Neural progenitor cell (in vitro differentiated cells): Measurements from ENCODE around the gene MCM5. TPM values are rescaled to one million over a fixed set of nuclear protein-coding genes. Genes with fewer than 3 reads are reported as not detected.

Experiments
- DNase-seq: peaks from one replicate; pipeline ENCODE4 v3.0.0-alpha.2; 2016; ENCODE audit warnings: low spot score
- H2AFZ ChIP-seq: fragments of 200-600 bp; sonication (generic); replicated peaks from 2 replicates; pipeline ENCODE4 v1.6.1; 2016; ENCODE audit warnings: antibody characterized with exemption
- H3F3A ChIP-seq: fragments of 200-600 bp; sonication (generic); 2 replicates; pipeline ENCODE4 v1.6.1; 2016; ENCODE audit warnings: antibody characterized with exemption, low read depth
- H3K27ac ChIP-seq: fragments of 200-600 bp; sonication (generic); 2 replicates; pipeline ENCODE4 v1.5.1; 2016; ENCODE audit warnings: mild to moderate bottlenecking
- H3K27me3 ChIP-seq: fragments of 200-600 bp; sonication (generic); 2 replicates; pipeline ENCODE4 v1.6.1; 2016; ENCODE audit warnings: mild to moderate bottlenecking, moderate library complexity
- H3K36me3 ChIP-seq: fragments of 200-600 bp; sonication (generic); 2 replicates; pipeline ENCODE4 v1.5.1; 2016
- H3K4me1 ChIP-seq: fragments of 200-600 bp; sonication (generic); 2 replicates; pipeline ENCODE4 v1.6.1; 2016; ENCODE audit warnings: mixed run types
- H3K4me2 ChIP-seq: fragments of 200-600 bp; sonication (generic); 2 replicates; pipeline ENCODE4 v1.6.1; 2016
- H3K4me3 ChIP-seq: fragments of 200-600 bp; sonication (generic); 2 replicates; pipeline ENCODE4 v1.5.1; 2016
- H3K79me2 ChIP-seq: fragments of 200-600 bp; sonication (generic); 2 replicates; pipeline ENCODE4 v1.6.1; 2016; ENCODE audit warnings: low read depth
- H3K9ac ChIP-seq: fragments of 200-600 bp; sonication (generic); 2 replicates; pipeline ENCODE4 v1.6.1; 2016
- H3K9me3 ChIP-seq: fragments of 200-600 bp; sonication (generic); 2 replicates; pipeline ENCODE4 v1.5.1; 2016; ENCODE audit warnings: low read depth
- H4K20me1 ChIP-seq: fragments of 200-600 bp; sonication (generic); 2 replicates; pipeline ENCODE4 v1.6.1; 2016; ENCODE audit warnings: low read depth
- H3K27ac Mint-ChIP-seq: 3 replicates; pipeline ENCODE4 v1.8.0; 2021; ENCODE audit warnings: mixed read lengths
- H3K27me3 Mint-ChIP-seq: 2 replicates; pipeline ENCODE4 v1.8.0; 2022; ENCODE audit warnings: low read depth, mild to moderate bottlenecking, inconsistent platforms, moderate library complexity, mixed read lengths; ENCODE audit not compliant: insufficient read depth
- H3K36me3 Mint-ChIP-seq: 3 replicates; pipeline ENCODE4 v1.8.0; 2021; ENCODE audit warnings: mixed read lengths
- H3K4me1 Mint-ChIP-seq: 3 replicates; pipeline ENCODE4 v1.8.0; 2021; ENCODE audit warnings: mixed read lengths
- H3K4me3 Mint-ChIP-seq: 3 replicates; pipeline ENCODE4 v1.8.0; 2021; ENCODE audit warnings: mild to moderate bottlenecking, moderate library complexity, mixed read lengths
- H3K9me3 Mint-ChIP-seq: 3 replicates; pipeline ENCODE4 v1.8.0; 2020; ENCODE audit warnings: mixed read lengths
- EZH2 ChIP-seq: fragments of 200-600 bp; sonication (generic); IDR thresholded peaks from 2 replicates; pipeline ENCODE4 v1.6.1; 2017; ENCODE audit warnings: antibody characterized with exemption, mild to moderate bottlenecking, moderate library complexity
- EZH2phosphoT487 ChIP-seq: fragments of 200-600 bp; sonication (generic); IDR thresholded peaks from 2 replicates; pipeline ENCODE4 v1.6.1; 2017; ENCODE audit warnings: antibody characterized with exemption
- total RNA-seq: library from RNA; depleted of rRNA; stranded (reverse); fragments of >200 nt; gene quantifications from 2 replicates; pipeline ENCODE4 v1.2.3, GENCODE V29; 2015; ENCODE audit warnings: low replicate concordance
- TF ChIP-seq, protein P1 (sequence below): fragments of 200-600 bp; sonication (generic); IDR thresholded peaks from 2 replicates; pipeline ENCODE4 v1.5.1; 2017; ENCODE audit warnings: antibody characterized with exemption, mild to moderate bottlenecking

Gene MCM5
- 131 and 132 TPM in 2 replicates for total RNA-seq

DNA sequence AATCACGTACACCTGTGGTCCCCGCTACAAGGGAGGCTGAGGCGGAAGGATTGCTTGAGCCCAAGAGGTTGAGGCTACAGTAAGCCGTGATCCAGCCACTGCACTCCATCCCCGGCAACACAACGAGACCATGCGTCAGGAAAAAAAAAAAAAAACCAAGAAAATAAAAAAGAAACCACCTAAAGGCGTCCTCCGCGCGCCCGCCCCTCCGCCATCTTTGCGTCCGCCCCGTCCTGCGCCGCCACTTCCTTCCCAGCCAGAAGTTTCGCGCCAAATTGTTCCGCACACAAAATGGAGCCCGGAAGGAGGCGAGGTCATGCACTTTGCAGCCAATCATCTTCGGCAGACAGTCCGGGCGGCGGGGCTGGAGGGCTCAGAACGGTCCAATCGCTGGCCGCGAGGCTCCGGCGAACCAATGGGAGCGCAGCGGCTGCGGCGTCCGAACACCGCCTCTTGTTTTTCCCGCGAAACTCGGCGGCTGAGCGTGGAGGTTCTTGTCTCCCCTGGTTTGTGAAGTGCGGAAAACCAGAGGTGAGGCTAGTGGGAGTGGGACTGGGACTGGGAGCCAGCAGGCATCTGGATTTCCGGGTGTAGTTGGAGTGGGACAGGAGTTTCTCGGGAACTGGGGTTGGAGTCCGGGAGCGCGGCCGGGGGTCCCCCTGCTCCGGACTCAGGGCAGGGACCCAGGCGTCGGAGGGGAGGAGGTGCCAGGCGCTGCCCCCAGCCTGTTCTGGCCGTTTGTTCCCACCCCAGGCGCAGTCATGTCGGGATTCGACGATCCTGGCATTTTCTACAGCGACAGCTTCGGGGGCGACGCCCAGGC is at the start of gene MCM5:
MCM5 (plus strand) TSS at position 463 of the 823 bp plus-strand sequence; CDS start at position 762, 299 bp downstream.
- Histone ChIP-seq H3K27ac (peak within 1 kb of the TSS; percentile 51), H3K27me3 (no peaks in the 10 kb centered on the region), H4K20me1 (peaks cover 12% of the 10 kb centered on the region), H3K79me2 (peaks cover 48% of the 10 kb centered on the region), H3K4me2 (peak within 1 kb of the TSS; percentile 88), H3K9me3 (no peaks in the 10 kb centered on the region), H3K9ac (peak within 1 kb of the TSS; percentile 81), H2AFZ (peak within 1 kb of the TSS; percentile 65), H3K4me1 (peaks cover 24% of the 10 kb centered on the region), H3K36me3 (peaks cover 9% of the 10 kb centered on the region), H3F3A (peaks cover 9% of the 10 kb centered on the region), H3K4me3 (peak within 1 kb of the TSS; percentile 66)
- TF ChIP-seq, protein P1, sequence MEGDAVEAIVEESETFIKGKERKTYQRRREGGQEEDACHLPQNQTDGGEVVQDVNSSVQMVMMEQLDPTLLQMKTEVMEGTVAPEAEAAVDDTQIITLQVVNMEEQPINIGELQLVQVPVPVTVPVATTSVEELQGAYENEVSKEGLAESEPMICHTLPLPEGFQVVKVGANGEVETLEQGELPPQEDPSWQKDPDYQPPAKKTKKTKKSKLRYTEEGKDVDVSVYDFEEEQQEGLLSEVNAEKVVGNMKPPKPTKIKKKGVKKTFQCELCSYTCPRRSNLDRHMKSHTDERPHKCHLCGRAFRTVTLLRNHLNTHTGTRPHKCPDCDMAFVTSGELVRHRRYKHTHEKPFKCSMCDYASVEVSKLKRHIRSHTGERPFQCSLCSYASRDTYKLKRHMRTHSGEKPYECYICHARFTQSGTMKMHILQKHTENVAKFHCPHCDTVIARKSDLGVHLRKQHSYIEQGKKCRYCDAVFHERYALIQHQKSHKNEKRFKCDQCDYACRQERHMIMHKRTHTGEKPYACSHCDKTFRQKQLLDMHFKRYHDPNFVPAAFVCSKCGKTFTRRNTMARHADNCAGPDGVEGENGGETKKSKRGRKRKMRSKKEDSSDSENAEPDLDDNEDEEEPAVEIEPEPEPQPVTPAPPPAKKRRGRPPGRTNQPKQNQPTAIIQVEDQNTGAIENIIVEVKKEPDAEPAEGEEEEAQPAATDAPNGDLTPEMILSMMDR: no peak
- TF ChIP-seq EZH2 (no peak), EZH2phosphoT487 (no peak)
- peak within 1 kb of the TSS; percentile 97 for H3K27ac Mint-ChIP-seq
- peaks cover 1% of the 10 kb centered on the region for H3K27me3 Mint-ChIP-seq
- H3K4me1 Mint-ChIP-seq: peaks cover 43% of the 10 kb centered on the region
- no peaks in the 10 kb centered on the region for H3K9me3 Mint-ChIP-seq
- peak; percentile 98 for DNase-seq
- peak within 1 kb of the TSS; percentile 99 for H3K4me3 Mint-ChIP-seq
- H3K36me3 Mint-ChIP-seq: peaks cover 21% of the 10 kb centered on the region

- H3K9ac ChIP-seq: no peak overlapping the region
- H3K4me3 ChIP-seq: peak overlapping the region; percentile 58
- peaks cover 10% of the 10 kb centered on the region for H3K27me3 ChIP-seq
- no peak overlapping the region for H3K27ac ChIP-seq
- no peaks in the 10 kb centered on the region for H3K9me3 Mint-ChIP-seq
- peak overlapping the region; percentile 89 for H3K27ac Mint-ChIP-seq
- DNase-seq: peak; percentile 93
- peaks cover 26% of the 10 kb centered on the region for H3K4me1 Mint-ChIP-seq
- H3K36me3 Mint-ChIP-seq: no peaks in the 10 kb centered on the region
- no peaks in the 10 kb centered on the region for H4K20me1 ChIP-seq
- H3F3A ChIP-seq: peaks cover 28% of the 10 kb centered on the region
- peak overlapping the region; percentile 91 for H2AFZ ChIP-seq
- no peaks in the 10 kb centered on the region for H3K79me2 ChIP-seq
- peaks cover 15% of the 10 kb centered on the region for H3K4me1 ChIP-seq
- H3K9me3 ChIP-seq: no peaks in the 10 kb centered on the region
- H3K36me3 ChIP-seq: no peaks in the 10 kb centered on the region
- H3K4me2 ChIP-seq: peak overlapping the region; percentile 88
- no peak for TF ChIP-seq EZH2
- TF ChIP-seq, protein P1: peak; percentile 84
- peak overlapping the region; percentile 90 for H3K4me3 Mint-ChIP-seq
- peaks cover 4% of the 10 kb centered on the region for H3K27me3 Mint-ChIP-seq
Observed at GRCh38 chr22:35350539-35351503, 49.1 kb upstream of the MCM5 start.

DNA sequence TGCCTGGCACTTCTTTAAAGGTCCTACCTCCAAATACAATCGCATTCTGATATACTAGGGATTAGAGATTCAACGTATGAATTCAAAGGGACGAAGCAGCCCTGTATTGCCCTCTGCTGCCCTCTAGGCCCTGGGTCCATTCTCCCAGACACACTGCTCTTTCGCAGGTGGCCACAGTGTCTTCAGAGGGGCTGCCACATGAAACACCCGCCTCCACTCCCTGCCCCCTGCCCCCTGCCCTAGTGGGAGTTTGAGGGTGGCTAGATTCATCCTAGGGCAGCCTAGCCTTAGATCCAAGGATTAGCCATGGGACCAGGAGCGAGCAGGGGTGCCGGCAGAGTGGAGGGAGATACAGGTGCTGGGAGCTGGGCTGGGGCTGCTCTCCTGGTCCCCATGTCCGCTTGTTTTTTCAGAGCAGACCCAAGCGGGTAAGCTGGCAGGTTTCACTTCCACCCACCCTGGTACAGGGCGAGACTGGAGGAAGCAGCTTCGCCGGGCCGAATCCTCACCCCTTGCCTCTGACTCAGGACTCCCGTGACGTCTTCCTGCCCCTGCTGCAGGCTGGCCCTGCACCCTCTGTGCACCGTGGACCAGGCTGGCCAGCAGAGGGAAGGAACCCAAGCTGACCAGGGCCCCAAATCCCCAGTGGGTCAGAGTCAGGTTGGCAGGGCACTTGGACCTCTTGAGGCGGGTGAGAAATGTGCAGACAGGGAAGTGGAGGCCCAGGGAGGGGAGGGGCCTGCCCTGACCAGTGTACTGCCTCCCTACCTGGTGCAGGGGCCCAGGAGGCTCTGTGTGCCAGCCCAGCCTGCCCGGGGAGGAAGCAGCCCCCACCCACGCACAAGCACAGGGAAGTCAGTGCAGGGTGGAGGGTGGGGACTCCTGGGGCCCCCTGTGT is 47.5 kb upstream of the MCM5 start:
- H2AFZ ChIP-seq: peak overlapping the region; percentile 34
- H3K27me3 ChIP-seq: peaks cover 10% of the 10 kb centered on the region
- peaks cover 28% of the 10 kb centered on the region for H3F3A ChIP-seq
- no peaks in the 10 kb centered on the region for H3K9me3 ChIP-seq
- H3K79me2 ChIP-seq: no peaks in the 10 kb centered on the region
- DNase-seq: peak; percentile 74
- peaks cover 4% of the 10 kb centered on the region for H3K27me3 Mint-ChIP-seq
- no peaks in the 10 kb centered on the region for H3K9me3 Mint-ChIP-seq
- no peaks in the 10 kb centered on the region for H4K20me1 ChIP-seq
- no peak overlapping the region for H3K9ac ChIP-seq
- peaks cover 26% of the 10 kb centered on the region for H3K4me1 Mint-ChIP-seq
- H3K36me3 ChIP-seq: no peaks in the 10 kb centered on the region
- H3K4me2 ChIP-seq: no peak overlapping the region
- TF ChIP-seq, protein P1: peak; percentile 62
- no peak for TF ChIP-seq EZH2
- no peaks in the 10 kb centered on the region for H3K36me3 Mint-ChIP-seq
- H3K4me3 Mint-ChIP-seq: peak overlapping the region; percentile 55
- H3K4me1 ChIP-seq: peaks cover 15% of the 10 kb centered on the region
- H3K27ac ChIP-seq: no peak overlapping the region
- H3K27ac Mint-ChIP-seq: peak overlapping the region; percentile 94
- no peak overlapping the region for H3K4me3 ChIP-seq
